Endothelial cell (in vitro differentiated cells): ENCODE measurements around the gene UBQLN4. TPM values are rescaled to one million over a fixed set of nuclear protein-coding genes. Genes with fewer than 3 reads are reported as not detected.
A peak's percentile ranks its signal among the peaks of the same experiment; 100 is the strongest.
"Not testable (repeated sequence)": the region's sequence is repeated elsewhere in the genome, so short reads cannot be mapped to it uniquely, and the experiment has no call there.

ENCODE experiments used
- DNase-seq: peaks from one replicate; pipeline ENCODE4 v3.0.0; 2021; ENCODE audit warnings: low spot score
- H3K27ac Mint-ChIP-seq: one replicate; pipeline ENCODE4 v1.8.0; 2021; ENCODE audit warnings: mixed read lengths, inconsistent platforms; ENCODE audit not compliant: unreplicated experiment
- H3K27me3 Mint-ChIP-seq: one replicate; pipeline ENCODE4 v1.8.0; 2021; ENCODE audit warnings: mild to moderate bottlenecking, moderate library complexity, mixed read lengths, inconsistent platforms; ENCODE audit not compliant: unreplicated experiment
- H3K36me3 Mint-ChIP-seq: one replicate; pipeline ENCODE4 v1.8.0; 2021; ENCODE audit warnings: mild to moderate bottlenecking, low read depth, mixed read lengths, inconsistent platforms; ENCODE audit not compliant: unreplicated experiment
- H3K4me1 Mint-ChIP-seq: one replicate; pipeline ENCODE4 v1.8.0; 2021; ENCODE audit warnings: mild to moderate bottlenecking, mixed read lengths, inconsistent platforms; ENCODE audit not compliant: unreplicated experiment
- H3K4me3 Mint-ChIP-seq: one replicate; pipeline ENCODE4 v1.8.0; 2021; ENCODE audit warnings: mild to moderate bottlenecking, mixed read lengths, inconsistent platforms; ENCODE audit not compliant: unreplicated experiment
- H3K9me3 Mint-ChIP-seq: one replicate; pipeline ENCODE4 v1.8.0; 2021; ENCODE audit warnings: mixed read lengths, inconsistent platforms; ENCODE audit not compliant: unreplicated experiment
- total RNA-seq: library from RNA; stranded (reverse); fragmentation: NEBNext Ultra II Directional; extraction: Animal tissue kit (Norgen Biotek cat#: 25700); gene quantifications from one replicate; pipeline ENCODE4 v1.2.1, GENCODE V29; 2021; ENCODE audit not compliant: unreplicated experiment
- TF ChIP-seq, protein P1 (sequence below): fragments of 200-600 bp; sonication (generic); IDR thresholded peaks from one replicate; pipeline ENCODE4 v1.5.0; 2021; ENCODE audit warnings: antibody characterized with exemption; ENCODE audit not compliant: unreplicated experiment

UBQLN4 gene
- total RNA-seq, 1 donor from 2014 or later = 47.6 TPM

GRCh38 chr1:156074661-156075060 lies 21.1 kb upstream of the UBQLN4 start:
- Mint-ChIP-seq H3K36me3 (peaks cover 43% of the 10 kb centered on the region), H3K4me3 (peak overlapping the region; percentile 26), H3K27ac (no peak overlapping the region), H3K27me3 (peaks cover 13% of the 10 kb centered on the region), H3K9me3 (no peaks in the 10 kb centered on the region), H3K4me1 (peaks cover 66% of the 10 kb centered on the region)
- TF ChIP-seq, protein P1, sequence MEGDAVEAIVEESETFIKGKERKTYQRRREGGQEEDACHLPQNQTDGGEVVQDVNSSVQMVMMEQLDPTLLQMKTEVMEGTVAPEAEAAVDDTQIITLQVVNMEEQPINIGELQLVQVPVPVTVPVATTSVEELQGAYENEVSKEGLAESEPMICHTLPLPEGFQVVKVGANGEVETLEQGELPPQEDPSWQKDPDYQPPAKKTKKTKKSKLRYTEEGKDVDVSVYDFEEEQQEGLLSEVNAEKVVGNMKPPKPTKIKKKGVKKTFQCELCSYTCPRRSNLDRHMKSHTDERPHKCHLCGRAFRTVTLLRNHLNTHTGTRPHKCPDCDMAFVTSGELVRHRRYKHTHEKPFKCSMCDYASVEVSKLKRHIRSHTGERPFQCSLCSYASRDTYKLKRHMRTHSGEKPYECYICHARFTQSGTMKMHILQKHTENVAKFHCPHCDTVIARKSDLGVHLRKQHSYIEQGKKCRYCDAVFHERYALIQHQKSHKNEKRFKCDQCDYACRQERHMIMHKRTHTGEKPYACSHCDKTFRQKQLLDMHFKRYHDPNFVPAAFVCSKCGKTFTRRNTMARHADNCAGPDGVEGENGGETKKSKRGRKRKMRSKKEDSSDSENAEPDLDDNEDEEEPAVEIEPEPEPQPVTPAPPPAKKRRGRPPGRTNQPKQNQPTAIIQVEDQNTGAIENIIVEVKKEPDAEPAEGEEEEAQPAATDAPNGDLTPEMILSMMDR = no peak
- DNase-seq = no peak

- TF ChIP-seq, protein P1 = no peak
- no peaks in the 10 kb centered on the region for H3K9me3 Mint-ChIP-seq
- H3K4me3 Mint-ChIP-seq = peak overlapping the region; percentile 28
- H3K36me3 Mint-ChIP-seq = peaks cover 40% of the 10 kb centered on the region
- DNase-seq = no peak
- H3K4me1 Mint-ChIP-seq = peaks cover 61% of the 10 kb centered on the region
- peak overlapping the region; percentile 95 for H3K27ac Mint-ChIP-seq
- peaks cover 16% of the 10 kb centered on the region for H3K27me3 Mint-ChIP-seq
These were observed 20.1 kb upstream of the UBQLN4 start for GRCh38 chr1:156073740-156074139.

- no peak overlapping the region for H3K27ac Mint-ChIP-seq
- peaks cover 37% of the 10 kb centered on the region for H3K36me3 Mint-ChIP-seq
- peaks cover 56% of the 10 kb centered on the region for H3K4me1 Mint-ChIP-seq
- H3K9me3 Mint-ChIP-seq = no peaks in the 10 kb centered on the region
- no peak overlapping the region for H3K4me3 Mint-ChIP-seq
- no peak for DNase-seq
- TF ChIP-seq, protein P1 = no peak
- H3K27me3 Mint-ChIP-seq = peaks cover 14% of the 10 kb centered on the region
These were observed 19.6 kb upstream of the UBQLN4 start for GRCh38 chr1:156073110-156073687.

DNA sequence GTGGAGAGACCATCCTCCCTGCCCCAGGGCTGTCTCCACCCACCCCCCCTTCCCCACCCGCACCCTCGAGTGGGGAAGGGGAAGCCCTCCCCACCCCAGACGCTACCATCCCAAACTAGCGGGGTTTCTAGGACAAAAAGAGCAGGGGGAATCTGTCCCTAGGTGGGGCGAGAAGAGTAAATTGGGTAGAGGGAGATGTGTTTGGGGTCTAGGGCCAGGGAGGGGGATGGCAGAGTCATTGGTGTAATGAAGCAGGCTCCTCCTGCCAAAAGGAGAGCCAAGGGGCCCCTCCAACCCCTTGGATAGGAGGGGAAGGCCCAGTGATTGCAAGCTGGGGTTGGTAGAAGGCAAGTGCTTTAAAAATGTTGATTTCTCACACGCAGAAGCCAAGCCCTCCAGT lies 18.7 kb upstream of the UBQLN4 start:
- Mint-ChIP-seq H3K27ac (no peak overlapping the region), H3K27me3 (peaks cover 11% of the 10 kb centered on the region), H3K9me3 (no peaks in the 10 kb centered on the region), H3K4me3 (no peak overlapping the region), H3K4me1 (peaks cover 49% of the 10 kb centered on the region), H3K36me3 (peaks cover 30% of the 10 kb centered on the region)
- no peak for DNase-seq
- TF ChIP-seq, protein P1 = no peak

DNA sequence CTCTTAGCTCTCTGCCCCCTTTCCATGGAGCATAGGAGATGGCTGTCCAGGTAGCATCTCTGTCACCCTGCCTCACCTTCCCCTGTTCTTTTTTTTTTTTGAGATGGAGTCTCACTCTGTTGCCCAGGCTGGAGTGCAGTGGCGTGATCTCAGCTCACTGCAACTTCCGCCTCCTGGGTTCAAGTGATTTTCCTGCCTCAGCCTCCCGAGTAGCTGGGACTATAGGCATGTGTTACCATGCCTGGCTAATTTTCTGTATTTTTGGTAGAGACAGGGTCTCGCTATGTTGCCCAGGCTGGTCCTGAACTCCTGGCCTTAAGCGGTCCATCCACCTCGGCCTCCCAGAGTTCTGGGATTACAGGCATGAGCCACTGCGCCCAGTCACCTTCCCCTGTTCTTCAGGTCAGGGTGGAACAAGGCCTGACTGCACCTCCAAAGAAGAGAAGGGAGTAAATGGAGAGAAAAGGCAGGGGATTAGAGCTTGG lies 17.8 kb upstream of the UBQLN4 start:
- H3K36me3 Mint-ChIP-seq = peaks cover 27% of the 10 kb centered on the region
- H3K9me3 Mint-ChIP-seq, DNase-seq: not testable (repeated sequence)
- H3K27ac Mint-ChIP-seq = peak overlapping the region; percentile 67
- H3K4me1 Mint-ChIP-seq = peaks cover 45% of the 10 kb centered on the region
- peak overlapping the region; percentile 56 for H3K4me3 Mint-ChIP-seq
- peaks cover 11% of the 10 kb centered on the region for H3K27me3 Mint-ChIP-seq
